GM12872 (cell line): ENCODE measurements around the gene THPO.

Experiments used
- TF ChIP-seq, protein P1 (sequence below): IDR thresholded peaks from 3 replicates; pipeline ENCODE4 v1.5.1; 2011; ENCODE audit warnings: low read depth, mild to moderate bottlenecking, low read length, moderate library complexity; ENCODE audit not compliant: insufficient read depth

THPO gene

DNA sequence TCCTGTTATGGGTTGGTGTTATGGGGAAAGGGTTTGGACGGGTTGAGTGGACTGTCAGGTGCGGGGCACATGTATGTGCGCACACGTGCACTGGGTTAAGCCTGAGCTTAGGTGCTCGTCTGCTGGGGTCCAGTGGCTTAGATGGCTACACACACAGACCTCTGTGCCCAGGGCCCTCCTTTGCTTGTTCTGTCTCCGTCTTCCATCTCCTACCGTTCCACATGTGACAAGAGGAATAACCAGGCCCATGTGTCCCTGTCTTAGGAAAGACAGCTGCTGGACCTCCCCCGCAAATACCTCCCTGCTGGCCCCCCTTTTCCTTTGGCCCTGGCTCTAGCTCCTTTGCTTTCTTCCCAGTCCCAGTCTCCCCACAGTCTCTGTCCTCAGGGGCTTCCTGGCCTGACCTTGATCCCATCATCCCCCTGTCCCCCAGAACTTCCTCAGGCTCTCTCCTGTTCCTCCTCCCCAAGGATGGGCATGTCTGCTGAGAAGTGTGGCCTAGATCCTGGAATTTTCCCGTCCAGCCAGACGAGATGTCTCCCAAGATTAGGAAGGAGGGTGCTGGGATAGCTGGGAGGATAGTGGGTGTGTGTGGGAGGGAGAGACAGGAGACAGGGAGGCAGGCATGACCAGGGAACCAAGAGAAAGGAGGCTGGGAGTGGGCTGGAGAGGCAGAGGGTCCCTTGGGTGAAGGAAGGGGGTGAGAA is 797 bp upstream of the THPO start:
- TF ChIP-seq, protein P1, sequence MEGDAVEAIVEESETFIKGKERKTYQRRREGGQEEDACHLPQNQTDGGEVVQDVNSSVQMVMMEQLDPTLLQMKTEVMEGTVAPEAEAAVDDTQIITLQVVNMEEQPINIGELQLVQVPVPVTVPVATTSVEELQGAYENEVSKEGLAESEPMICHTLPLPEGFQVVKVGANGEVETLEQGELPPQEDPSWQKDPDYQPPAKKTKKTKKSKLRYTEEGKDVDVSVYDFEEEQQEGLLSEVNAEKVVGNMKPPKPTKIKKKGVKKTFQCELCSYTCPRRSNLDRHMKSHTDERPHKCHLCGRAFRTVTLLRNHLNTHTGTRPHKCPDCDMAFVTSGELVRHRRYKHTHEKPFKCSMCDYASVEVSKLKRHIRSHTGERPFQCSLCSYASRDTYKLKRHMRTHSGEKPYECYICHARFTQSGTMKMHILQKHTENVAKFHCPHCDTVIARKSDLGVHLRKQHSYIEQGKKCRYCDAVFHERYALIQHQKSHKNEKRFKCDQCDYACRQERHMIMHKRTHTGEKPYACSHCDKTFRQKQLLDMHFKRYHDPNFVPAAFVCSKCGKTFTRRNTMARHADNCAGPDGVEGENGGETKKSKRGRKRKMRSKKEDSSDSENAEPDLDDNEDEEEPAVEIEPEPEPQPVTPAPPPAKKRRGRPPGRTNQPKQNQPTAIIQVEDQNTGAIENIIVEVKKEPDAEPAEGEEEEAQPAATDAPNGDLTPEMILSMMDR, result no peak

DNA sequence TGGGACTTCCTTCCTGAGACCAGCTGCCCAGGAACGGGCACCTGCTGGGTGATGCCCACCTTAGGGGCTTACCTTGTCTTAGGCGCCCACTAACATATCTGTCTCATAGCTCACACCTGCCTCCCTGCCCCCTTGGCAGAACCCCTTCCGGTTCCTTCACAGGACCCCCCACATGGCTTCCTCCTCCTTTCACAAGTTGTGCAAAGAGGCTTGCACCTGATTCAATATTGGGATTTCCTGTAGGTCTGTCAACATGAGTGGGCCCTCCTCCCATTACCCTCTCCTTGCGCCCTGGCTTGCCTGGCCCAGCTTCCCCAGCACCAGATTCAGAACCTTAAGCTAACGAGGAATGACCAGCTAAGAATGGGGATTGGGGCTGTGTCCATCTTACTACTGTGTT is 633 bp downstream of the THPO start:
- TF ChIP-seq, protein P1, result no peak

DNA sequence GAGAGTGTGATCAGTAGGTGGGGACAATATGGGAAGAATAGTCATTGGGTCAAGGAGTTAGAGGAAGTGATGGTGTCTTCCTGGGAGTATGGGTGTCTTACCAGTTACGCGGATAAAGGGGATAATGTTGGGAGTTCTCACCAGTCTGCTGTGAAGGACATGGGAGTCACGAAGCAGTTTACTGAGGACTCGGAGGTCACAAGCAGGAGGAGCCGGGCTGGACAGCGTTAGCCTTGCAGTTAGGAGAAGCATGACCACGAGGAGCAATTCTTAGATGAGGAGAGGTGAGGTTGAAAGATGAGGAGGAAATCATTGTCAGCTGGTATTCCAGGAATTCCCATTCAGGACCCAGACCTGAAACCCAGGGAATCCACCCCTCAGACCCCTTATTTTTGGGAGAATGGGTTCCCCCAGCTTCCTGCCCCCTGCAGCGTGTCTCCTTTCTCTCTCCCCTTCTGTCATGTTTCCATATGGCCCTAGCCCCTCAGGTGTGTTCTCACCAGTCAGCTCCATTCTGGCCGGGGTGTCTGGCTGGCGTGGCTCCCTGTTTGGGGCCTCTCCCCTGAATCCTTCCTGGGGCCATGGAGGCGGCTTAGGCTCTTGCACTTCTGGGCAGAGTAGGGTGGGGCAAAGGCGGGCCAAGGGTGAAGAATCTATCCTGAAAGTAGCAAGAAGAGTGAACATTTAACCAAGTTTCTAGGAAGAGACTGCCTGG is 2.1 kb downstream of the THPO start:
- TF ChIP-seq, protein P1, result no peak

DNA sequence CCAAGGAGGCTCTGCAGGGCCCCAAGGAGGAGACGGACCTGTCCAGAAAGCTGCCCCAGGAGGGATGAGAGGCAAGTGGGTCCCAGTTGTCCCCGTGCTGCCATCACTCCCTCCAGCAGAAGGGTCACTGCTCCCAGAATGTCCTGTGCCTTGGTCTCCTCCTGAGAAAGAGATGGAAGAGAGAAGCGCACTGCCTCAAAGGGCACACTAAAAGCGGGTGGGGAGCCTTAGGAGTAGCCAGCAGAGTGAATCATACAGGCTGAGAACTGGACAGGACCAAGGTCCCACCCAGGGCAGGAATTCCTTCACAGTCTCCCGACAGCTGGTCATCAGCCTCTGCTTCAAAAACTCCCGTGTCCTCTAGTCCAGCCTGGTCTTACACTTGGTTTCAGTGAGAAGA is 4.6 kb downstream of the THPO start:
- TF ChIP-seq, protein P1, result no peak

DNA sequence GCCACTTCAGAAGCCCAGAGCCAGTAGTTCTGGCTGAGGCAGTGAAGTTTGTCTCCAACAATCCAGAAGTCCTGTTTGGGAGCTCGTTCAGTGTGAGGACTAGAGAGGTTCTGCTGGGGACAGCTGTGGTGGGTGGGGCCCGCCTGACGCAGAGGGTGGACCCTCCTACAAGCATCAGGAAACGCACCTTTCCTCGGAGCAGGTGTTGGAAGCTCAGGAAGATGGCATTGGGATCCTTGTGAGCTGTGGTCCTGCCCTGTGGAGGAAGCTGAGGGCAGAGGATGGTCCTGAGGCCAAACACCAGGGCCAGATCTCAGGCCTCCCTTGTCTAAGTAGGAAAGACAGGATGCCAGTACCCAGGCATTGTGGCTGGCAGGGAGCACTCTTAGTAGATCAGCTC is 5.1 kb downstream of the THPO start:
- TF ChIP-seq, protein P1, result no peak

DNA sequence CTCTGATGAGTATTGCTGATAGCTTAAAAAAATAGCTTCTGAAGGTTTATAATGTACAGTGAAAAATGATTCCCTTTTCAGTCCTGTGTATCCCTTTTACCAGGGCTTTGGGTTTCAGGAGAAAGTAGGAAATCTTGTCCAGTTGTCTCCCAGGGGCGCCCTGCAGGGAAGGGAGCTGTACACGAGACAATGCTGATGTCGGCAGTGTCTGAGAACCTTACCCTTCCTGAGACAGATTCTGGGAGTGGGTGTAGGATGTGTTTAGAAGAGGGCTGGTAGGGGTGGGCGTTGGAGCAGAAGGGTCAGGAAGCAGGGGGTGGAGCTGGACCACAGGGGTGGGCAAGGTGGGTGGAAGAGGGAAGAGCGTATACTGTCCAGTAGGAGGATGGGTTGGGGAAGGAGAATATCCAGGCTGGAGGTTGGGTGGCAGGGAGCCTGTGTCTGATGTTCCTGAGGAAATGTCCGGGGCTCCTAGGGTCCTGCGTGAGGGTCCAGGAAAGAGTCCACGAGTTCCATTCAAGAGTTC is 5.6 kb downstream of the THPO start:
- TF ChIP-seq, protein P1, result no peak

DNA sequence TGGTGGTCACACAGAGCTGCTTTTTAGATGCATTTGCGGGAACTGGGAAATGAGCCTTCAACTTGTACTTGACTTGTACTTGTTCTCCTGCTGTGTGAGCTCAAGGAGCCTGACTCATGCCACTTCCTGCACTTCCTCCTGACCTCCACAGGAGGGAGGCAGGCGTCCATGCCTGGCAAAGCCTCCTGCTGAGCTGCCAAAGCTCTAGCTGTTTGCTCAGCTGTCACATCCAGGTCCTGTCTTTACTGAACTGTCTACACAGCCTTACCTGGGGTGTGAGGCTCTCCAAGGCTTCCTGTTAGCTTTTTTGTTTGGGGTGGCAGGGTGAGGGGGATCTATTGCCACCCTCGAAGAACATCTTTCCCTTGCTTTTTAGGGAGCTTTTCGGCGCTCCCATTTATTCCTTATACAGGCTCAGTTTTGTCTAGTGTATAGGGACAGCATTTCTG is 6.4 kb downstream of the THPO start:
- TF ChIP-seq, protein P1, result peak; percentile 95
